ENCODE results near the gene MAGEA9.

- TF ChIP-seq REST (IDR thresholded peaks at IDR 0.05; ENCODE audit: insufficient read depth in 1 of 2, low read depth in 2 of 2, low read length in 1 of 2) (no peak), CTCF (IDR thresholded peaks at IDR 0.05) (no peak), TCF7L2 (IDR thresholded peaks at IDR 0.05; ENCODE audit: low read depth, low read length) (no peak), POLR2AphosphoS5 (IDR thresholded peaks at IDR 0.05; ENCODE audit: low read depth, low read length) (no peak), SIN3A (IDR thresholded peaks at IDR 0.05; ENCODE audit: borderline replicate concordance, insufficient read depth, low read depth, low read length) (no peak)
Measured at GRCh38 chrX:149760965-149761364, 20.8 kb upstream of the MAGEA9 start.

Data from Panc1 (cell line).